ENCODE results near the gene RALBP1.

- TF ChIP-seq, protein P1, sequence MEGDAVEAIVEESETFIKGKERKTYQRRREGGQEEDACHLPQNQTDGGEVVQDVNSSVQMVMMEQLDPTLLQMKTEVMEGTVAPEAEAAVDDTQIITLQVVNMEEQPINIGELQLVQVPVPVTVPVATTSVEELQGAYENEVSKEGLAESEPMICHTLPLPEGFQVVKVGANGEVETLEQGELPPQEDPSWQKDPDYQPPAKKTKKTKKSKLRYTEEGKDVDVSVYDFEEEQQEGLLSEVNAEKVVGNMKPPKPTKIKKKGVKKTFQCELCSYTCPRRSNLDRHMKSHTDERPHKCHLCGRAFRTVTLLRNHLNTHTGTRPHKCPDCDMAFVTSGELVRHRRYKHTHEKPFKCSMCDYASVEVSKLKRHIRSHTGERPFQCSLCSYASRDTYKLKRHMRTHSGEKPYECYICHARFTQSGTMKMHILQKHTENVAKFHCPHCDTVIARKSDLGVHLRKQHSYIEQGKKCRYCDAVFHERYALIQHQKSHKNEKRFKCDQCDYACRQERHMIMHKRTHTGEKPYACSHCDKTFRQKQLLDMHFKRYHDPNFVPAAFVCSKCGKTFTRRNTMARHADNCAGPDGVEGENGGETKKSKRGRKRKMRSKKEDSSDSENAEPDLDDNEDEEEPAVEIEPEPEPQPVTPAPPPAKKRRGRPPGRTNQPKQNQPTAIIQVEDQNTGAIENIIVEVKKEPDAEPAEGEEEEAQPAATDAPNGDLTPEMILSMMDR (IDR thresholded peaks at IDR 0.05; ENCODE audit: low read depth, low read length), result no peak
- TF ChIP-seq POLR2A (IDR thresholded peaks at IDR 0.05; ENCODE audit: extremely low read depth, insufficient read length), result no peak
Observed at GRCh38 chr18:9428301-9428706, 47.0 kb upstream of the RALBP1 start.
